Measurements from ENCODE around the gene THOC1. TPM values are rescaled to one million over a fixed set of nuclear protein-coding genes. Genes with fewer than 3 reads are reported as not detected.
"Not testable (repeated sequence)": the region's sequence is repeated elsewhere in the genome, so short reads cannot be mapped to it uniquely, and the experiment has no call there.

The THOC1 gene
- total and polyA plus RNA-seq, 9 donors: 19.3 to 46.0 (median 35.6) TPM

DNA sequence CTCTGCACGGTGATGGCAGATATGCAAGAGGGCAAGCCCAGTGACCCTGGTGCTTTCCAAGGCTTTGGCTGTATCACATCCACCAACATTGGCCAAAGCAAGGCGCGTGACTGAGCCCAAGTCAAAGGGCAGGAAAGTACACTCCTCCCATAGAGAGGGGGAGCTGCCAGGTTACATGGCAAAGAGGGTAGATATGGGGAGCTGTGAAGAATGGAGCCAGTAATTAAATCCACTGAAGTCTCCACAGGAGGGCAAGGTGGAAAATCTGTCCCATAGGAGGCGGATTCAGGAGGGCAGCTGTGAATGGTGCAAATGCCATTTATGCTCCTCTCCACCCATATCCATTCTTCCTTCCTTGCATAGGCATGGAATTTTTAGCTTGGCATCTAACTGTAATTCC, 44.6 kb upstream of the THOC1 start:
- no peaks in the 10 kb centered on the region for H3K9me3 ChIP-seq
- no peaks in the 10 kb centered on the region for H3K27me3 ChIP-seq
- no peaks in the 10 kb centered on the region for H3K36me3 ChIP-seq
- intact Hi-C loops (cut with DNase I): no loop called here
- H3K4me3 ChIP-seq: no peak overlapping the region
- no peaks in the 10 kb centered on the region for H3K4me1 ChIP-seq (ENCODE audit: insufficient read depth)
- 42 to 53% (median 52%) methylated on average over 4 of the region's 4 CpGs for WGBS, 3 donors
- no peak overlapping the region for H3K27ac ChIP-seq
- TF ChIP-seq EP300 (IDR thresholded peaks at IDR 0.05) (no peak), POLR2A (IDR thresholded peaks at IDR 0.05) (no peak)
- TF ChIP-seq, protein P1, sequence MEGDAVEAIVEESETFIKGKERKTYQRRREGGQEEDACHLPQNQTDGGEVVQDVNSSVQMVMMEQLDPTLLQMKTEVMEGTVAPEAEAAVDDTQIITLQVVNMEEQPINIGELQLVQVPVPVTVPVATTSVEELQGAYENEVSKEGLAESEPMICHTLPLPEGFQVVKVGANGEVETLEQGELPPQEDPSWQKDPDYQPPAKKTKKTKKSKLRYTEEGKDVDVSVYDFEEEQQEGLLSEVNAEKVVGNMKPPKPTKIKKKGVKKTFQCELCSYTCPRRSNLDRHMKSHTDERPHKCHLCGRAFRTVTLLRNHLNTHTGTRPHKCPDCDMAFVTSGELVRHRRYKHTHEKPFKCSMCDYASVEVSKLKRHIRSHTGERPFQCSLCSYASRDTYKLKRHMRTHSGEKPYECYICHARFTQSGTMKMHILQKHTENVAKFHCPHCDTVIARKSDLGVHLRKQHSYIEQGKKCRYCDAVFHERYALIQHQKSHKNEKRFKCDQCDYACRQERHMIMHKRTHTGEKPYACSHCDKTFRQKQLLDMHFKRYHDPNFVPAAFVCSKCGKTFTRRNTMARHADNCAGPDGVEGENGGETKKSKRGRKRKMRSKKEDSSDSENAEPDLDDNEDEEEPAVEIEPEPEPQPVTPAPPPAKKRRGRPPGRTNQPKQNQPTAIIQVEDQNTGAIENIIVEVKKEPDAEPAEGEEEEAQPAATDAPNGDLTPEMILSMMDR (IDR thresholded peaks at IDR 0.05): no peak
- DNase-seq: no peak

DNA sequence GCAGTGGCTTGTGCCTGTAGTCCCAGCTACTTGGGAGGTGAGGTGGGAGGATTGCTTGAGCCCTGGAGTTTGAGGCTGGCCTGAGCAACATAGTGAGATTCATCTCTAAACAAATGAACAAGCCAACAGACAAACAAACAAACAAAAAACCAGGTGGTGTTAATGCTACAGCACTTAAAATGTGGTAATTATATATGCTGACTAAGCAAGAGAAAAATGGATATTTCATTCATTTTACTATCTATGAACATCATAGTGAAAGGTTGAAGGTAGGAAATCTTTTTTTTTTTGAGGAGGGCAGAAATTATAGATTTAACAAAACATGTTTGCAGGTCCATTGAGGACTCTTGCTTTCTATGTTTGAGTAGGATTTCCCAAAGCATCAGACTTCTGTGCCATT, 42.2 kb upstream of the THOC1 start:
- DNase-seq: no peak
- no peak overlapping the region for H3K27ac ChIP-seq
- no peaks in the 10 kb centered on the region for H3K27me3 ChIP-seq
- H3K4me3 ChIP-seq: no peak overlapping the region
- H3K4me1 ChIP-seq (ENCODE audit: insufficient read depth): no peaks in the 10 kb centered on the region
- TF ChIP-seq, protein P1 (IDR thresholded peaks at IDR 0.05): no peak
- TF ChIP-seq POLR2A (IDR thresholded peaks at IDR 0.05): no peak
- no peak for TF ChIP-seq EP300 (IDR thresholded peaks at IDR 0.05)
- intact Hi-C loops (cut with DNase I): no loop called here
- H3K36me3 ChIP-seq: no peaks in the 10 kb centered on the region
- H3K9me3 ChIP-seq: no peaks in the 10 kb centered on the region

DNA sequence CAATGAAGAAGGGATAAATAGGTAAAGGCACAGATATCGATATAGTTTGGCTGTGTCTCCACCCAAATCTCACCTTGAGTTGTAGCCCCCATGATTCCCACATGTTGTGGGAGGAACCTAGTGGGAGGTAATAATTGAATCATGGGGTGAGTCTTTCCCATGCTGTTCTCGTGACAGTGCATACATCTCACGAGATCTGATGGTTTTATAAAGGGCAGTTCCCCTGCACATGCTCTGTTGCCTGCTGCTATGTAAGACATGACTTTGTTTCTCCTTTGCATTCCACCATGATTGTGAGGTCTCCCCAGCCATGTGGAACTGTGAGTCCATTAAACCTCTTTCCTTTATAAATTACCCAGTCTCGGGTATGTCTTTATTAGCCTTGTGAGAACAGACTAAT, 40.2 kb upstream of the THOC1 start:
- intact Hi-C loops (cut with DNase I): not testable (repeated sequence)

DNA sequence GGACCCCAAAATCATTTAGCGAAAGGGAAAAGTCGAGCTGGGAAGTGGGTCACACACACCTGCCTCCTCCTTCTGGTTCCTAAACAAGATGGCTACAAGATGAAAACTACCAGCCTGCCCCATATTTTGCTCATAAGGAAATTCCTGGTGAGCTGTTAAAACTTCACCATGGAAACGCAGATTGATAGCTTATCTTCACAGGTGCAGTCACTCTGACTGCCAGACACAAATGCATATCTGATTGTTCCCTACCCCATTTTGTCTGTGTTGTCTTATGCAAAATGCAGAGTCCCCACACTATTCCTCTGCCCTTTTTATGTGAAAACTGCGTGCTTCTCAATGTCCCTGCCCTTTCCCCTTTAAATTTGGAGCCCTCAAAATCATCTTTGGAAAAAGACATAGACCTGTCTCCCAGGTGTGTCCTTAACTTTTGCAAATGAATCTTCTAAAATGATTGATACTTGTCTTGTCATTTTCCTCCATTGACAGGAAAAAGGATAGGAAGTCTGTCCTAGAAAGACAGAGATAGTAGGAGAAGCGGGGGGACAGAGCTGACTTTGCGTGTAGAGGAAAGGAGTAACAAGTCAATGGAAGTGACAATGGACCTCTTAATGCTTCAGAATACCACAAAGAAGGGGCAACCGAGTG, 38.9 kb upstream of the THOC1 start:
- H3K27ac ChIP-seq: no peak overlapping the region
- H3K9me3 ChIP-seq: no peaks in the 10 kb centered on the region
- WGBS, 3 donors: 85 to 88% (median 86%) methylated on average over 7 of the region's 7 CpGs
- DNase-seq: no peak
- TF ChIP-seq POLR2A (IDR thresholded peaks at IDR 0.05): no peak
- TF ChIP-seq, protein P1 (IDR thresholded peaks at IDR 0.05): no peak
- TF ChIP-seq EP300 (IDR thresholded peaks at IDR 0.05): no peak
- H3K4me3 ChIP-seq: no peak overlapping the region
- no peaks in the 10 kb centered on the region for H3K36me3 ChIP-seq
- no peaks in the 10 kb centered on the region for H3K4me1 ChIP-seq (ENCODE audit: insufficient read depth)
- H3K27me3 ChIP-seq: no peaks in the 10 kb centered on the region
- intact Hi-C loops (cut with DNase I): no loop called here

More for the DNA sequence above, 40.2 kb upstream of the THOC1 start:
- H3K4me1 ChIP-seq (ENCODE audit: insufficient read depth); DNase-seq; H3K27me3 ChIP-seq; H3K4me3 ChIP-seq; H3K27ac ChIP-seq; H3K36me3 ChIP-seq; H3K9me3 ChIP-seq: not testable (repeated sequence)
- WGBS, 3 donors: 83 to 91% (median 88%) methylated on average over 4 of the region's 4 CpGs

DNA sequence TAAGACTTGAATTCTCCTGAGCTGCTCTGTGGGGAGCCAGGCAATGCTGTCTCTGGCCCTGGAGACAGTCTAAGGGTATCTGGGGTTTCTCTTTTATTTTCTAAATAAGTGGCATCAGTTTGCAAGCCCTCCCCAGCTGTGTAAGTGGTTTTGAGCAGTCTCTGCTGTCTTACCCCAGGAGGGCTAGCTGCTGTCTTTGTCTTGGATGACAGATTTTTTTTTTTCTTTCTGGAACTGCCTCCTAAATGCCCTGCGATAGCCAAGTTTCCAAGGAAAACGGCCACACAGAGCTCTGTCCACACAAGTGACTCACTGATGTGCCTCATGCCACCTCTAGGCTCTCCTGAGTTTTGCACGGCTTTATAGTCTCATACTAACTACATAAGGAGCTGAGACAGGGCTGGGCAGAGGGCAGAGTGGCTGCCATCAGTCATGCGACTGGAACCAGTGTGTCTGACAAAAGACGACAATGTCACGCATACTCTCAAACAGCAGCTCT, 37.2 kb upstream of the THOC1 start:
- Histone ChIP-seq H3K36me3 (no peaks in the 10 kb centered on the region), H3K4me1 (ENCODE audit: insufficient read depth) (no peaks in the 10 kb centered on the region), H3K9me3 (no peaks in the 10 kb centered on the region), H3K4me3 (no peak overlapping the region), H3K27me3 (no peaks in the 10 kb centered on the region), H3K27ac (no peak overlapping the region)
- intact Hi-C loops (cut with DNase I): no loop called here
- DNase-seq: no peak
- 75 to 79% (median 76%) methylated on average over 6 of the region's 6 CpGs for WGBS, 3 donors
- TF ChIP-seq EP300 (IDR thresholded peaks at IDR 0.05) (no peak), POLR2A (IDR thresholded peaks at IDR 0.05) (no peak)
